Hypothalamus (tissue), 51 donors: ENCODE measurements around the gene TAF13.
"Not testable (repeated sequence)": the region's sequence is repeated elsewhere in the genome, so short reads cannot be mapped to it uniquely, and the experiment has no call there.

ENCODE experiments used
- DNase-seq, 51 donors: peaks; one replicate each; lab custom pipeline; 2025; lab: John Stamatoyannopoulos, UW

Gene TAF13

GRCh38 chr1:109050228-109050995 lies 25.4 kb downstream of the TAF13 start:
- no peak for DNase-seq

- DNase-seq = no peak
Observed at GRCh38 chr1:109048335-109048734, 27.5 kb downstream of the TAF13 start.

GRCh38 chr1:109047339-109047738 lies 28.5 kb downstream of the TAF13 start:
- DNase-seq = no peak

GRCh38 chr1:109046671-109047070 lies 29.1 kb downstream of the TAF13 start:
- DNase-seq = no peak

GRCh38 chr1:109045595-109045994 lies 30.2 kb downstream of the TAF13 start:
- no peak for DNase-seq

- DNase-seq = peak; percentile 50 to 97 (median 90)
Observed at GRCh38 chr1:109041621-109042468, 34.0 kb downstream of the TAF13 start, which contains the start of gene WDR47. TSS of gene WDR47 (minus strand) at chr1:109042102. CDS start at chr1:109023512, 18,590 bp downstream.

- peak in 31 of 51 donors; percentile 3 to 72 (median 33) for DNase-seq
Observed at GRCh38 chr1:109040989-109041620, 34.7 kb downstream of the TAF13 start.

GRCh38 chr1:109040627-109040988 lies 35.2 kb downstream of the TAF13 start:
- DNase-seq = peak in 1 of 51 donors; percentile 41

- DNase-seq = no peak
Observed at GRCh38 chr1:109034382-109034781, 41.4 kb downstream of the TAF13 start.

- DNase-seq = not testable (repeated sequence)
Observed at GRCh38 chr1:109029493-109029892, 46.3 kb downstream of the TAF13 start.

GRCh38 chr1:109027841-109028240 lies 48.0 kb downstream of the TAF13 start:
- DNase-seq = no peak

GRCh38 chr1:109025694-109026093 lies 50.1 kb downstream of the TAF13 start:
- DNase-seq = no peak

GRCh38 chr1:109024646-109025045 lies 51.2 kb downstream of the TAF13 start:
- no peak for DNase-seq

GRCh38 chr1:109020693-109021257 lies 55.0 kb downstream of the TAF13 start:
- DNase-seq = no peak

- DNase-seq = not testable (repeated sequence)
Observed at GRCh38 chr1:109017719-109018118, 58.1 kb downstream of the TAF13 start.

- DNase-seq = no peak
Observed at GRCh38 chr1:109017134-109017533, 58.7 kb downstream of the TAF13 start.
